Stimulated activated naive CD8-positive, alpha-beta T cell treated with anti-CD3 and anti-CD28 coated beads, Interleukin-15, Interleukin-2, amounts not matched to agents 100 U/mL and 50 U/mL, for 24 hours (primary cell): Measurements from ENCODE around the gene MIEN1.
A peak's percentile ranks its signal among the peaks of the same experiment; 100 is the strongest.
"Not testable (repeated sequence)": the region's sequence is repeated elsewhere in the genome, so short reads cannot be mapped to it uniquely, and the experiment has no call there.

ENCODE experiments used
- ATAC-seq: fragments of 150-1000 bp; cut with Tn5 transposase; one replicate; pipeline ENCODE4 v1.10.0; 2021
- DNase-seq: peaks from one replicate; pipeline ENCODE4 v3.0.0; 2021

The MIEN1 gene

GRCh38 chr17:39755554-39756379, 25.4 kb upstream of the MIEN1 start:
- ATAC-seq, result peak; percentile 5
- peak; percentile 70 for DNase-seq

- DNase-seq (peak; percentile 53), ATAC-seq (no peak)
Observed at GRCh38 chr17:39754958-39755553, 24.7 kb upstream of the MIEN1 start.

GRCh38 chr17:39754161-39754957, 24.0 kb upstream of the MIEN1 start:
- DNase-seq (peak; percentile 97), ATAC-seq (peak; percentile 76)

- DNase-seq (peak; percentile 74), ATAC-seq (peak; percentile 2)
Observed at GRCh38 chr17:39753514-39754160, 23.3 kb upstream of the MIEN1 start.

- DNase-seq (no peak), ATAC-seq (no peak)
Observed at GRCh38 chr17:39752241-39752881, 22.0 kb upstream of the MIEN1 start.

GRCh38 chr17:39751637-39752036, 21.3 kb upstream of the MIEN1 start:
- peak; percentile 21 for DNase-seq
- no peak for ATAC-seq

- ATAC-seq, result no peak
- no peak for DNase-seq
Observed at GRCh38 chr17:39751016-39751543, 20.7 kb upstream of the MIEN1 start.

GRCh38 chr17:39750131-39751015, 20.0 kb upstream of the MIEN1 start:
- no peak for ATAC-seq

GRCh38 chr17:39748444-39749034, 18.2 kb upstream of the MIEN1 start:
- DNase-seq, ATAC-seq: not testable (repeated sequence)

More at GRCh38 chr17:39750131-39751015, 20.0 kb upstream of the MIEN1 start:
- DNase-seq, result no peak

- no peak for ATAC-seq
- DNase-seq, result no peak
Observed at GRCh38 chr17:39747745-39748144, 17.4 kb upstream of the MIEN1 start.

GRCh38 chr17:39746145-39746461, 15.8 kb upstream of the MIEN1 start:
- DNase-seq (no peak), ATAC-seq (no peak)

GRCh38 chr17:39745335-39746144, 15.2 kb upstream of the MIEN1 start:
- no peak for DNase-seq
- no peak for ATAC-seq

GRCh38 chr17:39744836-39745215, 14.5 kb upstream of the MIEN1 start:
- ATAC-seq, result no peak
- DNase-seq, result no peak

- DNase-seq, result no peak
- no peak for ATAC-seq
Observed at GRCh38 chr17:39744075-39744835, 13.9 kb upstream of the MIEN1 start.

GRCh38 chr17:39742856-39743436, 12.6 kb upstream of the MIEN1 start:
- no peak for ATAC-seq
- DNase-seq, result no peak

GRCh38 chr17:39742126-39742855, 12.0 kb upstream of the MIEN1 start:
- DNase-seq, result no peak
- ATAC-seq, result no peak

GRCh38 chr17:39740357-39741111, 10.2 kb upstream of the MIEN1 start:
- ATAC-seq (no peak), DNase-seq (no peak)
